ENCODE results near the gene SASH1. TPM values are rescaled to one million over a fixed set of nuclear protein-coding genes. Genes with fewer than 3 reads are reported as not detected.

SASH1 gene
- total RNA-seq, 1 experiment from 2014 or later = 27.4 TPM

- Mint-ChIP-seq H3K36me3 (no peaks in the 10 kb centered on the region), H3K9me3 (no peaks in the 10 kb centered on the region), H3K4me3 (no peak overlapping the region), H3K27me3 (ENCODE audit: low read depth) (no peaks in the 10 kb centered on the region), H3K4me1 (peaks cover 14% of the 10 kb centered on the region; the same call in 1 of the 2 replicates), H3K27ac (no peak overlapping the region)
- ChIA-PET POLR2A (interaction anchor here (0.5 kb wide), 1 partner anchor 95 kb away, joined by 3 read pairs; no protein-coding TSS in a partner anchor), CTCF (interaction anchor here (0.8 kb wide), 1 partner anchor 67 kb away, joined by 3 read pairs; no protein-coding TSS in a partner anchor)
- no peak for ATAC-seq
- TF ChIP-seq E2F1 (CRISPR knock-in tag; IDR thresholded peaks at IDR 0.05) (no peak), NFATC4 (CRISPR knock-in tag; IDR thresholded peaks at IDR 0.05) (no peak), ATF3 (CRISPR knock-in tag; conservative IDR thresholded peaks at IDR 0.05) (no peak), AFF4 (CRISPR knock-in tag; IDR thresholded peaks at IDR 0.05; ENCODE audit: borderline replicate concordance) (no peak), HMGA2 (CRISPR knock-in tag; IDR thresholded peaks at IDR 0.05) (no peak), E2F4 (CRISPR knock-in tag; IDR thresholded peaks at IDR 0.05; ENCODE audit: borderline replicate concordance, low read depth) (no peak), ETV6 (CRISPR knock-in tag; IDR thresholded peaks at IDR 0.05) (no peak), ZMAT4 (CRISPR knock-in tag; IDR thresholded peaks at IDR 0.05) (no peak), ZBTB43 (CRISPR knock-in tag; IDR thresholded peaks at IDR 0.05) (no peak)
- DNase-seq (ENCODE audit: low spot score) = no peak
Observed at GRCh38 chr6:148328876-148329555, 13.6 kb upstream of the SASH1 start.

- H3K9me3 Mint-ChIP-seq = no peaks in the 10 kb centered on the region
- no peak overlapping the region for H3K4me3 Mint-ChIP-seq
- ChIA-PET CTCF (no interaction called here), POLR2A (interaction anchor here (0.5 kb wide), 1 partner anchor 96 kb away, joined by 3 read pairs; no protein-coding TSS in a partner anchor)
- H3K36me3 Mint-ChIP-seq = no peaks in the 10 kb centered on the region
- no peak overlapping the region for H3K27ac Mint-ChIP-seq
- peaks cover 14% of the 10 kb centered on the region; the same call in 1 of the 2 replicates for H3K4me1 Mint-ChIP-seq
- no peak for ATAC-seq
- H3K27me3 Mint-ChIP-seq (ENCODE audit: low read depth) = no peaks in the 10 kb centered on the region
- no peak for DNase-seq (ENCODE audit: low spot score)
- TF ChIP-seq MXD4 (CRISPR knock-in tag; IDR thresholded peaks at IDR 0.05; ENCODE audit: borderline replicate concordance) (no peak), ZNF396 (CRISPR knock-in tag; IDR thresholded peaks at IDR 0.05; ENCODE audit: borderline replicate concordance) (no peak), OVOL2 (CRISPR knock-in tag; IDR thresholded peaks at IDR 0.05; ENCODE audit: borderline replicate concordance) (no peak), FOXP4 (CRISPR knock-in tag; IDR thresholded peaks at IDR 0.05) (no peak), EMX1 (CRISPR knock-in tag; IDR thresholded peaks at IDR 0.05) (no peak), AR (CRISPR knock-in tag; IDR thresholded peaks at IDR 0.05) (no peak), USF1 (CRISPR knock-in tag; IDR thresholded peaks at IDR 0.05) (no peak)
Observed at GRCh38 chr6:148329596-148330381, 12.8 kb upstream of the SASH1 start.

All from WTC11 (cell line).